Liver (tissue), 9 donors: ENCODE results near the gene RTN1. TPM values are rescaled to one million over a fixed set of nuclear protein-coding genes. Genes with fewer than 3 reads are reported as not detected.
"Not testable (repeated sequence)": the region's sequence is repeated elsewhere in the genome, so short reads cannot be mapped to it uniquely, and the experiment has no call there.

Source experiments
- DNase-seq: peaks from one replicate; pipeline ENCODE4 v3.0.0-alpha.2; 2017; ENCODE audit warnings: low spot score
- H3K27ac ChIP-seq, 2 donors: one replicate each; pipeline ENCODE4 v1.7.0; 2013; ENCODE audit warnings: inconsistent platforms in 2 of 2, low read length in 2 of 2, control low read depth in 1 of 2, low read depth in 1 of 2, mild to moderate bottlenecking in 1 of 2
- H3K27me3 ChIP-seq, 4 donors: one replicate each; pipeline versions ENCODE4 v1.6.1 to v1.7.0; 2013; ENCODE audit warnings: low read length in 3 of 4, inconsistent platforms in 1 of 4, mild to moderate bottlenecking in 1 of 4, moderate library complexity in 1 of 4; ENCODE audit not compliant: control insufficient read depth in 4 of 4, insufficient read depth in 4 of 4
- H3K36me3 ChIP-seq, 4 donors: one replicate each; pipeline versions ENCODE4 v1.6.1 to v1.7.0; 2013; ENCODE audit warnings: low read length in 3 of 4, mild to moderate bottlenecking in 3 of 4, low read depth in 1 of 4, moderate library complexity in 1 of 4; ENCODE audit not compliant: control insufficient read depth in 4 of 4, insufficient read depth in 3 of 4
- H3K4me1 ChIP-seq, 4 donors: one replicate each; pipeline versions ENCODE4 v1.6.1 to v1.7.0; 2013; ENCODE audit warnings: low read length in 3 of 4, mild to moderate bottlenecking in 3 of 4, moderate library complexity in 1 of 4; ENCODE audit not compliant: control insufficient read depth in 4 of 4, insufficient read depth in 4 of 4
- H3K4me3 ChIP-seq, 3 donors: one replicate each; pipeline versions ENCODE4 v1.6.1 to v1.7.0; 2013; ENCODE audit warnings: low read length in 3 of 3, control low read depth in 1 of 3, low read depth in 1 of 3, mild to moderate bottlenecking in 1 of 3
- H3K9ac ChIP-seq, 2 donors: one replicate each; pipeline ENCODE4 v1.7.0; 2013; ENCODE audit warnings: low read length in 2 of 2, mild to moderate bottlenecking in 2 of 2, moderate library complexity in 2 of 2, control low read depth in 1 of 2, low read depth in 1 of 2
- H3K9me3 ChIP-seq, 4 donors: one replicate each; pipeline versions ENCODE4 v1.6.1 to v1.7.0; 2013; ENCODE audit warnings: low read length in 3 of 4; ENCODE audit not compliant: control insufficient read depth in 4 of 4
- CTCF ChIP-seq: fragments of 150-350 bp; IDR thresholded peaks from 2 replicates; pipeline ENCODE4 v1.5.1; 2017; ENCODE audit warnings: improper control_type of control experiment, low read depth, low read length; ENCODE audit not compliant: missing input control
- EGR1 ChIP-seq, 2 donors: IDR thresholded peaks; 2 replicates each; pipeline ENCODE4 v1.6.1; 2016 to 2018; ENCODE audit warnings: antibody characterized with exemption in 2 of 2, low read depth in 2 of 2
- FOXA1 ChIP-seq: IDR thresholded peaks from 2 replicates; pipeline ENCODE4 v1.6.1; 2016; ENCODE audit warnings: antibody characterized with exemption
- FOXA2 ChIP-seq: IDR thresholded peaks from 2 replicates; pipeline ENCODE4 v1.6.1; 2016; ENCODE audit warnings: antibody characterized with exemption
- GABPA ChIP-seq, 2 donors: IDR thresholded peaks in 1 of 2; conservative IDR thresholded peaks in 1 of 2; 2 replicates each; pipeline ENCODE4 v1.6.1; 2016; ENCODE audit warnings: antibody characterized with exemption in 2 of 2, mild to moderate bottlenecking in 1 of 2, moderate library complexity in 1 of 2
- HNF4A ChIP-seq, 2 donors: conservative IDR thresholded peaks; 2 replicates each; pipeline ENCODE4 v1.6.1; 2016; ENCODE audit warnings: antibody characterized with exemption in 2 of 2, mild to moderate bottlenecking in 2 of 2
- JUND ChIP-seq, 2 donors: IDR thresholded peaks; 2 replicates each; pipeline ENCODE4 v1.6.1; 2016; ENCODE audit warnings: antibody characterized with exemption in 2 of 2
- MAX ChIP-seq: IDR thresholded peaks from 2 replicates; pipeline ENCODE4 v1.6.1; 2016; ENCODE audit warnings: antibody characterized with exemption
- NR2F2 ChIP-seq: IDR thresholded peaks from 2 replicates; pipeline ENCODE4 v1.6.1; 2016; ENCODE audit warnings: antibody characterized with exemption
- REST ChIP-seq: IDR thresholded peaks from 2 replicates; pipeline ENCODE4 v1.6.1; 2016; ENCODE audit warnings: antibody characterized with exemption, mild to moderate bottlenecking
- SP1 ChIP-seq: IDR thresholded peaks from 2 replicates; pipeline ENCODE4 v1.6.1; 2018; ENCODE audit warnings: antibody characterized with exemption, mild to moderate bottlenecking
- TAF1 ChIP-seq: conservative IDR thresholded peaks from 2 replicates; pipeline ENCODE4 v1.6.1; 2016; ENCODE audit warnings: antibody characterized with exemption, mild to moderate bottlenecking
- YY1 ChIP-seq: IDR thresholded peaks from 2 replicates; pipeline ENCODE4 v1.6.1; 2016; ENCODE audit warnings: antibody characterized with exemption, mild to moderate bottlenecking
- ZBTB33 ChIP-seq: IDR thresholded peaks from 2 replicates; pipeline ENCODE4 v1.6.1; 2016; ENCODE audit warnings: antibody characterized with exemption
- WGBS: extraction: QIAGEN DNeasy Blood & Tissue Kit; methylation state at CpG from one replicate; pipeline ENCODE4 v1.1.7; 2013; 5-methylcytosine and 5-hydroxymethylcytosine counted together
- polyA plus RNA-seq, 2 donors: library from polyadenylated mRNA; stranded (reverse) in 1 of 2; unstranded in 1 of 2; fragments of 200-250 nt in 1 of 2; fragments of >200 nt in 1 of 2; fragmentation: Nextera tagmentation in 1 of 2; extraction: Ambion mirVana in 1 of 2; gene quantifications; one replicate each; pipeline versions ENCODE4 v1.2.1 to v1.2.3, GENCODE V29; 2013 to 2015
- total RNA-seq, 2 donors: library from RNA; depleted of rRNA; stranded (reverse); fragments of >200 nt; gene quantifications; one replicate each; pipeline ENCODE4 v1.2.3, GENCODE V29; 2014
- donor health status: healthy.
- donor health status: healthy.
- donor health status: healthy.
- donor health status: healthy.
- donor health status: healthy.

RTN1 gene
- total and polyA plus RNA-seq, 4 donors: 0.08 to 1.8 (median 0.37) TPM

- TF ChIP-seq CTCF (no peak), NR2F2 (no peak)
Observed at GRCh38 chr14:59664741-59665140, 205.8 kb downstream of the RTN1 start (continued).

- no peak for DNase-seq
- TF ChIP-seq ZBTB33: no peak
- TF ChIP-seq NR2F2: no peak
- TF ChIP-seq JUND (IDR thresholded peaks at IDR 0.05): no peak
- no peak for TF ChIP-seq GABPA (IDR thresholded peaks at IDR 0.05 in 1 of 2, conservative IDR thresholded peaks at IDR 0.05 in 1 of 2)
- no peak for TF ChIP-seq SP1
- TF ChIP-seq FOXA1: no peak
- no peak for TF ChIP-seq CTCF
- no peak for TF ChIP-seq YY1
- TF ChIP-seq HNF4A (conservative IDR thresholded peaks at IDR 0.05): no peak
- TF ChIP-seq MAX: no peak
- no peak for TF ChIP-seq FOXA2
- TF ChIP-seq EGR1 (IDR thresholded peaks at IDR 0.05; ENCODE audit: low read depth in 2 of 2): no peak
- Histone ChIP-seq H3K4me3 (no peak overlapping the region), H3K27ac (no peak overlapping the region), H3K27me3 (peaks cover 0 to 2% (median 0%) of the 10 kb centered on the region in 4 donors), H3K9me3 (peaks cover 0 to 4% (median 2%) of the 10 kb centered on the region in 4 donors), H3K9ac (no peak overlapping the region), H3K4me1 (no peaks in the 10 kb centered on the region), H3K36me3 (no peaks in the 10 kb centered on the region)
- WGBS: 67% methylated on average over 7 of the region's 7 CpGs
Observed at GRCh38 chr14:59657769-59658168, 212.8 kb downstream of the RTN1 start.

GRCh38 chr14:59656473-59656872 lies 214.1 kb downstream of the RTN1 start:
- H3K9ac ChIP-seq: no peak overlapping the region
- TF ChIP-seq REST: no peak
- TF ChIP-seq TAF1: no peak
- TF ChIP-seq NR2F2: no peak
- TF ChIP-seq SP1: no peak
- no peak for TF ChIP-seq FOXA2
- TF ChIP-seq HNF4A (conservative IDR thresholded peaks at IDR 0.05): no peak
- no peaks in the 10 kb centered on the region for H3K36me3 ChIP-seq
- 88% methylated on average over 2 of the region's 2 CpGs for WGBS
- H3K4me3 ChIP-seq: no peak overlapping the region
- H3K27ac ChIP-seq: no peak overlapping the region
- peaks cover 0 to 4% (median 2%) of the 10 kb centered on the region in 4 donors for H3K9me3 ChIP-seq
- DNase-seq: no peak
- H3K4me1 ChIP-seq: no peaks in the 10 kb centered on the region
- H3K27me3 ChIP-seq: peaks cover 0 to 2% (median 0%) of the 10 kb centered on the region in 4 donors

GRCh38 chr14:59654131-59654530 lies 216.4 kb downstream of the RTN1 start:
- not testable (repeated sequence) for H3K4me3 ChIP-seq, H3K4me1 ChIP-seq, DNase-seq, H3K9me3 ChIP-seq, H3K9ac ChIP-seq, H3K36me3 ChIP-seq, H3K27ac ChIP-seq, H3K27me3 ChIP-seq
- 87% methylated on average over 10 of the region's 10 CpGs for WGBS
